K562 (cell line): ENCODE results near the gene OOSP2.

Experiments used
- EP400 ChIP-seq: fragments of 450-650 bp; IDR thresholded peaks from 2 replicates; pipeline ENCODE4 v1.6.1; 2017; ENCODE audit warnings: antibody characterized with exemption, mild to moderate bottlenecking, moderate library complexity
- ZNF175 ChIP-seq: fragments of 200-800 bp; sonication (Bioruptor generic); IDR thresholded peaks from 2 replicates; pipeline ENCODE4 v1.6.1; 2016; ENCODE audit warnings: low read depth, mild to moderate bottlenecking, missing genetic modification characterization, missing compliant biosample characterization

DNA sequence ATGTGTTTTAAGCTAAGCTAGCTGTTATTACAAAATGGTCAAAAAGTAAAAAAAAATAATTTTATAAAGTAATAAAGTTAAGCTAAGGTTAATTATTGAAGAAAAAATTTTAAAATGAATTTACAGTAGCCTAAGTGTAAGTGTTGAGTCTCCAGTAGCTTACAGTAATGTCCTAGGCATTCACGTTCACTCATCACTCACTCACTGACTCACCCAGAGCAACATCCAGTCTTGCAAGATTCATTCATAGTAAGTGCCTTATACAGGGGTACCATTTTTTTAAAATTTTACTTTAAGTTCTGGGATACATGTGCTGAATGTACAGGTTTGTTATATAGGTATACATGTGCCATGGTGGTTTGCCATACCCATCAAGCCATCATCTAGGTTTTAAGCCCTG, 34.8 kb upstream of the OOSP2 start:
- TF ChIP-seq EP400 (no peak), ZNF175 (CRISPR knock-in tag) (no peak)
